K562 (cell line): Measurements from ENCODE around the gene LHPP. TPM values are rescaled to one million over a fixed set of nuclear protein-coding genes. Genes with fewer than 3 reads are reported as not detected.

Experiments
- ATAC-seq: fragments of 200-7000 bp; cut with Tn5 transposase; 3 replicates; pipeline ENCODE4 v1.9.1; 2020; ENCODE audit warnings: moderate library complexity
- BruUV-seq: library from RNA; stranded (reverse); fragments of 400-500 nt; replicated peaks from 2 replicates; lab custom pipeline; 2021; lab: Mats Ljungman, UMichigan
- CTCF ChIA-PET: fragments of 300-600 bp; formaldehyde crosslinking; extraction: SDS; loops from one replicate; lab custom pipeline; 2021; ENCODE audit warnings: low intra/inter-chr PET ratio; lab: Yijun Ruan, JAX
- POLR2A ChIA-PET: fragments of 300-600, 350-650 bp; sonication (Branson Sonifier 250); formaldehyde crosslinking; extraction: SDS; loops from one replicate; lab custom pipeline; 2021; ENCODE audit warnings: antibody characterized with exemption, inconsistent platforms; lab: Yijun Ruan, JAX
- DNase-seq, 4 experiments: peaks; one replicate each; pipeline versions ENCODE4 v3.0.0 to v3.0.0-alpha.2; 2011 to 2018; ENCODE audit warnings: low spot score in 3 of 4, mixed read lengths in 3 of 4; ENCODE audit errors: extremely low read depth in 1 of 4
- FAIRE-seq: peaks from 2 replicates; lab custom pipeline; 2011; peaks lifted over from hg19 to GRCh38; lab: Jason Lieb, UNC
- H2AFZ ChIP-seq: 2 replicates; pipeline ENCODE4 v1.6.0; 2011; ENCODE audit warnings: low read depth, low read length, control low read depth, inconsistent platforms
- H3K27ac ChIP-seq: fragments of 200-600 bp; 3 replicates; pipeline ENCODE4 v1.8.0; 2011; ENCODE audit warnings: low read depth, mild to moderate bottlenecking, control low read depth, inconsistent platforms, low read length, moderate library complexity, mixed read lengths; ENCODE audit errors: extremely low read depth
- H3K27me3 ChIP-seq, 2 experiments: fragments of 300-600 bp in 1 of 2; 2 replicates in 1 of 2; 3 replicates in 1 of 2; pipeline versions ENCODE4 v1.6.0 to v1.8.0; 2011; ENCODE audit warnings: inconsistent platforms in 2 of 2, low read length in 2 of 2, mild to moderate bottlenecking in 1 of 2, mixed read lengths in 1 of 2, moderate library complexity in 1 of 2; ENCODE audit not compliant: control insufficient read depth in 2 of 2, insufficient read depth in 2 of 2
- H3K36me3 ChIP-seq: fragments of 300-600 bp; 3 replicates; pipeline ENCODE4 v1.8.0; 2011; ENCODE audit warnings: mild to moderate bottlenecking, low read length, inconsistent platforms; ENCODE audit not compliant: control insufficient read depth, insufficient read depth
- H3K4me1 ChIP-seq, 2 experiments: fragments of 200-600 bp in 1 of 2; replicated peaks in 1 of 2; 2 replicates in 1 of 2; 3 replicates in 1 of 2; pipeline versions ENCODE4 v1.5.1 to v1.8.0; 2011; ENCODE audit warnings: inconsistent platforms in 2 of 2, low read length in 2 of 2, mild to moderate bottlenecking in 1 of 2, mixed read lengths in 1 of 2, moderate library complexity in 1 of 2; ENCODE audit not compliant: control insufficient read depth in 2 of 2, insufficient read depth in 2 of 2
- H3K4me2 ChIP-seq: 2 replicates; pipeline ENCODE4 v1.6.1; 2011; ENCODE audit warnings: low read length, control low read depth, inconsistent platforms, mixed read lengths; ENCODE audit not compliant: insufficient read depth
- H3K4me3 ChIP-seq: fragments of 200-600 bp; sonication (generic), shearing (Covaris generic); 2 replicates; pipeline ENCODE4 v1.5.1; 2016; ENCODE audit warnings: control low read depth, inconsistent platforms
- H3K79me2 ChIP-seq: fragments of 200-600 bp; 3 replicates; pipeline ENCODE4 v1.8.0; 2011; ENCODE audit warnings: low read length, inconsistent platforms; ENCODE audit not compliant: control insufficient read depth, insufficient read depth
- H3K9ac ChIP-seq, 2 experiments: 2 replicates each; pipeline versions ENCODE4 v1.6.0 to v1.6.1; 2011; ENCODE audit warnings: low read depth in 2 of 2, low read length in 2 of 2, control low read depth in 1 of 2, inconsistent platforms in 1 of 2, mild to moderate bottlenecking in 1 of 2, mixed read lengths in 1 of 2; ENCODE audit not compliant: insufficient read depth in 1 of 2
- H3K9me1 ChIP-seq: one replicate; pipeline ENCODE4 v1.6.0; 2011; ENCODE audit warnings: inconsistent platforms, mild to moderate bottlenecking, low read length, moderate library complexity; ENCODE audit not compliant: control insufficient read depth, insufficient read depth
- H3K9me3 ChIP-seq: replicated peaks from 2 replicates; pipeline ENCODE4 v1.5.1; 2011; ENCODE audit warnings: low read depth, low read length, inconsistent platforms; ENCODE audit not compliant: control insufficient read depth, insufficient read depth
- H4K20me1 ChIP-seq: replicated peaks from 2 replicates; pipeline ENCODE4 v1.6.1; 2011; ENCODE audit warnings: low read length, inconsistent platforms, mixed read lengths; ENCODE audit not compliant: control insufficient read depth, insufficient read depth
- SIX5 ChIP-seq, 2 experiments: IDR thresholded peaks; 2 replicates each; pipeline ENCODE4 v1.6.1; 2011; ENCODE audit warnings: low read length in 2 of 2, borderline replicate concordance in 1 of 2, low read depth in 1 of 2, mild to moderate bottlenecking in 1 of 2, moderate library complexity in 1 of 2; ENCODE audit not compliant: insufficient read depth in 1 of 2
- USF2 ChIP-seq: sonication (generic); formaldehyde crosslinking; IDR thresholded peaks from 2 replicates; pipeline ENCODE4 v1.5.0; 2020; ENCODE audit warnings: missing genetic modification reagents
- ZNF121 ChIP-seq: sonication (generic); formaldehyde crosslinking; conservative IDR thresholded peaks from 2 replicates; pipeline ENCODE4 v1.8.0; 2022; ENCODE audit warnings: missing genetic modification reagents
- ZNF133 ChIP-seq: fragments of 250-450 bp; sonication (Bioruptor Pico); IDR thresholded peaks from 2 replicates; pipeline ENCODE4 v1.4.0; 2020; ENCODE audit warnings: mild to moderate bottlenecking
- ZNF146 ChIP-seq: IDR thresholded peaks from one replicate; pipeline ENCODE4 v1.6.1; 2018; ENCODE audit warnings: missing compliant biosample characterization; ENCODE audit not compliant: unreplicated experiment
- WGBS: fragments of 100-300 bp; shearing (Covaris generic); methylation state at CpG from one replicate; pipeline ENCODE4 v1.1.6; 2016; ENCODE audit warnings: low coverage, mixed read lengths; ENCODE audit not compliant: insufficient coverage; ENCODE audit errors: missing lambda C conversion rate; 5-methylcytosine and 5-hydroxymethylcytosine counted together
- in situ Hi-C: fragments of 300-500 bp; cut with MboI; formaldehyde crosslinking; loops from 4 replicates; pipeline ENCODE4 v1.15.0; 2018; ENCODE audit warnings: inconsistent platforms, mixed read lengths
- intact Hi-C: fragments of 100-400 bp; cut with micrococcal nuclease; formaldehyde crosslinking; loops from 2 replicates; pipeline ENCODE4 v1.14.2; 2022
- polyA plus RNA-seq, 8 experiments: library from polyadenylated mRNA; depleted of rRNA in 4 of 8; stranded (reverse) in 5 of 8; unstranded in 3 of 8; fragments of >200 nt; fragmentation: Nextera tagmentation in 2 of 8; fragmentation: Illumina TruSeq in 1 of 8; extraction: Ambion mirVana in 2 of 8; extraction: Trizol in 1 of 8; gene quantifications; 2 replicates each; pipeline versions ENCODE4 v1.2.1 to v1.2.3, GENCODE V29; 2011 to 2014; ENCODE audit warnings: inconsistent platforms in 1 of 8, missing spikeins in 1 of 8
- total RNA-seq, 7 experiments: library from RNA; depleted of rRNA in 6 of 7; stranded (reverse); fragments of >200 nt in 6 of 7; fragmentation: Illumina TruSeq in 2 of 7; extraction: Trizol in 2 of 7; gene quantifications; 2 replicates each; pipeline versions ENCODE4 v1.2.1 to v1.2.3, GENCODE V29; 2011 to 2021; ENCODE audit warnings: low replicate concordance in 1 of 7

Gene LHPP
- total and polyA plus RNA-seq, 9 of the 15 experiments (the other 6 are each of a cell fraction or from before 2014, with no cell fraction given) = 0.34 to 7.4 (median 3.0) TPM

- Histone ChIP-seq H3K79me2 (no peaks in the 10 kb centered on the region), H3K36me3 (no peaks in the 10 kb centered on the region), H3K9ac (0 out of 4 replicates have a peak overlapping the region, but pooled peaks of 1 of the 2 experiments have one; percentile 28), H3K9me3 (no peaks in the 10 kb centered on the region), H3K4me3 (no peak overlapping the region), H2AFZ (no peak overlapping the region), H3K27ac (no peak overlapping the region), H3K4me1 (peaks cover 3 to 50% of the 10 kb centered on the region in 2 experiments; a peak in 4 of 5 replicates), H3K9me1 (no peaks in the 10 kb centered on the region), H4K20me1 (no peaks in the 10 kb centered on the region; the same call in 1 of the 2 replicates), H3K4me2 (no peak overlapping the region), H3K27me3 (no peaks in the 10 kb centered on the region)
- ChIA-PET POLR2A (no interaction called here), CTCF (interaction anchor here (3.5 kb wide), 1 partner anchor 214 kb away, joined by 17 read pairs; the partner anchor contains the start of gene FAM53B)
- WGBS = 31% methylated on average over 5 of the region's 9 CpGs
- in situ Hi-C loops (loop anchor here (10.0 kb wide), 1 partner anchor 514 kb away; no protein-coding TSS in a partner anchor), intact Hi-C loops (loop anchor here (10.0 kb wide), 1 partner anchor 294 kb away; no protein-coding TSS in a partner anchor)
- DNase-seq (no peak), ATAC-seq (no peak), FAIRE-seq (no peak)
- BruUV-seq = no TSS peak
- TF ChIP-seq USF2 (CRISPR knock-in tag) = no peak
- TF ChIP-seq SIX5 (IDR thresholded peaks at IDR 0.05; ENCODE audit: borderline replicate concordance in 1 of 2, insufficient read depth in 1 of 2, low read depth in 1 of 2, low read length in 2 of 2) = no peak
- TF ChIP-seq ZNF121 = no peak
- TF ChIP-seq ZNF133 (CRISPR knock-in tag) = no peak
- TF ChIP-seq ZNF146 = no peak
Measured at GRCh38 chr10:124530816-124531215, 69.2 kb downstream of the LHPP start.
